AG04450 (cell line): ENCODE data around the gene BTD. TPM values are rescaled to one million over a fixed set of nuclear protein-coding genes. Genes with fewer than 3 reads are reported as not detected.

Experiments
- CTCF ChIA-PET: fragments of 300-600, 350-600 bp; formaldehyde crosslinking; extraction: SDS; loops from one replicate; lab custom pipeline; 2022; ENCODE audit warnings: antibody characterized with exemption, inconsistent platforms; lab: Charles Lee
- POLR2A ChIA-PET: fragments of 350-600 bp; formaldehyde crosslinking; extraction: SDS; loops from one replicate; lab custom pipeline; 2021; ENCODE audit warnings: antibody characterized with exemption, inconsistent platforms; lab: Yijun Ruan, JAX
- DNase-seq: peaks from one replicate; pipeline ENCODE4 v3.0.0-alpha.2; 2011; ENCODE audit warnings: low read depth, low spot score
- H3K27ac ChIP-seq: one replicate; pipeline ENCODE4 v1.5.1; 2012; ENCODE audit warnings: low read depth, low read length, control low read depth
- H3K27me3 ChIP-seq: one replicate; pipeline ENCODE4 v1.6.0; 2012; ENCODE audit warnings: low read length; ENCODE audit not compliant: control insufficient read depth, insufficient read depth
- H3K4me3 ChIP-seq: 2 replicates; pipeline ENCODE4 v1.5.1; 2011; ENCODE audit warnings: mild to moderate bottlenecking, low read depth, low read length, control low read depth
- H3K9me3 ChIP-seq: 2 replicates; pipeline ENCODE4 v1.5.1; 2012; ENCODE audit warnings: low read length; ENCODE audit not compliant: control insufficient read depth, insufficient read depth
- polyA plus RNA-seq: library from polyadenylated mRNA; depleted of rRNA; stranded (reverse); fragments of >200 nt; gene quantifications from 2 replicates; pipeline ENCODE4 v1.2.3, GENCODE V29; 2011
- TF ChIP-seq, protein P1 (sequence below): IDR thresholded peaks from 2 replicates; pipeline ENCODE4 v1.5.1; 2011; ENCODE audit warnings: low read depth, low read length, control low read depth, inconsistent platforms

The BTD gene
- polyA plus RNA-seq, 1 experiment, result 22.2 TPM

DNA sequence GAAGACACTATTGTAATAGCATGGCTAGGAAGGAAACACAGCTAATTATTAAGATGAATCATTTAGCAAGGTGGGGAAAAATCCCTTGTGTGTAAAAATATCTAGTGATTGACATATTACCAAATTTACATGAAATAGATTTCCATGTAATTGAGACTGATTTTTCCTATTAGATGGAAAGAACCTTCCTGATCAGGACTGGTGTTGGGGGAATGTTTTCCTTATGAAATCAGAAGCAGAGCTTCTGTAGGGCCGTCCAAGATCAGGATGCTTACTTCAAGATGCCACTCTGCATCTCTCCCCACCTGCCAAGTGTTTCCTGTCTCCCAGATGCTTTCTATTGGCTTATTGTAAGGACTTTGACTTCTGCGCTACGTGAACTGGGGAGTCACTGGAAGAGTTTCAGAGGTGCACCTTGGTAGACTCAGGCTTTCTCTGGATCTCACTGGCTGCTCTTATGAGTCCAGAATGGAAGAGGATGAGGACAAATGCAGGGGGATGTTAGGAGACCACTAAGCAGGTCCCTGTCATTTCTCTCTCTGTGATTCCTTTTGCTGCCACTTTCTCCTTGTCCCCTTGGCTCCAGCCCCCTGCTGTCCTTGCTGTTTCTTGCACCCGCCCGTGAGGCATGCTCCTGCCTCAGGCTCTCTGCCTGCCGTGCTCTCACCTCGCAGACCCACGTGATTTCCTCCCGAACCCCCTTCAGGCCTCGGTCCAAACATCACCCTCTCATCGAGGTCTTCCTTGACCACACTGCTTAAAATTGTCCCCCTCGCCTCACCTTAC lies 30.1 kb downstream of the BTD start:
- no peak for DNase-seq
- H3K27me3 ChIP-seq, result no peaks in the 10 kb centered on the region
- POLR2A ChIA-PET, result no interaction called here
- CTCF ChIA-PET, result interaction anchor here (1.1 to 6.1 kb wide), 3 partner anchors 71 to 181 kb away, joined by 3 to 75 read pairs (median 3); no protein-coding TSS in a partner anchor
- H3K27ac ChIP-seq, result peak overlapping the region; percentile 11
- TF ChIP-seq, protein P1, sequence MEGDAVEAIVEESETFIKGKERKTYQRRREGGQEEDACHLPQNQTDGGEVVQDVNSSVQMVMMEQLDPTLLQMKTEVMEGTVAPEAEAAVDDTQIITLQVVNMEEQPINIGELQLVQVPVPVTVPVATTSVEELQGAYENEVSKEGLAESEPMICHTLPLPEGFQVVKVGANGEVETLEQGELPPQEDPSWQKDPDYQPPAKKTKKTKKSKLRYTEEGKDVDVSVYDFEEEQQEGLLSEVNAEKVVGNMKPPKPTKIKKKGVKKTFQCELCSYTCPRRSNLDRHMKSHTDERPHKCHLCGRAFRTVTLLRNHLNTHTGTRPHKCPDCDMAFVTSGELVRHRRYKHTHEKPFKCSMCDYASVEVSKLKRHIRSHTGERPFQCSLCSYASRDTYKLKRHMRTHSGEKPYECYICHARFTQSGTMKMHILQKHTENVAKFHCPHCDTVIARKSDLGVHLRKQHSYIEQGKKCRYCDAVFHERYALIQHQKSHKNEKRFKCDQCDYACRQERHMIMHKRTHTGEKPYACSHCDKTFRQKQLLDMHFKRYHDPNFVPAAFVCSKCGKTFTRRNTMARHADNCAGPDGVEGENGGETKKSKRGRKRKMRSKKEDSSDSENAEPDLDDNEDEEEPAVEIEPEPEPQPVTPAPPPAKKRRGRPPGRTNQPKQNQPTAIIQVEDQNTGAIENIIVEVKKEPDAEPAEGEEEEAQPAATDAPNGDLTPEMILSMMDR, result 0 out of 2 replicates have a peak, but pooled peaks have one; percentile 5
- no peak overlapping the region for H3K4me3 ChIP-seq
- H3K9me3 ChIP-seq, result no peaks in the 10 kb centered on the region

DNA sequence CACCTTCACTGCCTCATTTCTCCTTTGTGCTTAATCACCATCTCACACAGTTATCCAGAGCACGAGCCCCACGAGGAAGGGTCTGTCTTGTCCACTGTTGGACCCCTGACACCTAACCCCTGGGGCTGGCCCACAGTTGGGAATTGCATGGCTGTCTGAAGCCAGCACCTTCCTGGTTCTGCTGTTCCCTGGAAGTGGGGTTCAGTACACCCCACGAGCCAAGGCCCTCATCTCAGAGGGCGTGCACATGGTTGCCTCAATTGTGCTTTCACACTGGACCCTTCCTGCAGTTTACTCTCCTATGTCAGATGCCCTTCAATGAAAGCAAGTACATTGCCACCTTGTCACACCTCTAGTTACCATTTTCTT lies 30.7 kb downstream of the BTD start:
- ChIA-PET POLR2A (no interaction called here), CTCF (no interaction called here)
- no peaks in the 10 kb centered on the region for H3K9me3 ChIP-seq
- no peak overlapping the region for H3K27ac ChIP-seq
- TF ChIP-seq, protein P1, result no peak
- H3K4me3 ChIP-seq, result no peak overlapping the region
- no peaks in the 10 kb centered on the region for H3K27me3 ChIP-seq
- DNase-seq, result no peak

DNA sequence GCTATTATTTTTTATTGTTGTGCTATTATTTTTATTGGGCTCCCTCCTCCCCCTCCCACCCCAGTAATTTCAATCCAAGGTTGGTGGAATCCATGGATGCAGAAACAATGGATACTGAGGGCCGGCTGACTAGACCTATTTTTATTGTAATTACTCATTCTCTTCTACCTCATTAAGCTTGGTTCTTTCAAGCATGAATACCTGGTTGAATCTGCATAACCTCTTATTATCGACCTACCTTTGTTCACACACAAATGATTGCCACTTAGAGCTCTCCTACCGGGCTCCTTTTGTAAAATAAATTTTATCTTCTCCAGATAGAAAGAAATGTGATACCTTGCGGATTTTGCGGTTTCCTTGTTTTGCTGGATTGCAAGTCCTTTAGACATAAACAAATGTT lies 31.6 kb downstream of the BTD start:
- no peak for DNase-seq
- TF ChIP-seq, protein P1, result no peak
- no peaks in the 10 kb centered on the region for H3K9me3 ChIP-seq
- H3K4me3 ChIP-seq, result no peak overlapping the region
- POLR2A ChIA-PET, result no interaction called here
- H3K27ac ChIP-seq, result peak overlapping the region; percentile 11
- H3K27me3 ChIP-seq, result no peaks in the 10 kb centered on the region
- CTCF ChIA-PET, result interaction anchor here (1.7 kb wide), 1 partner anchor 13 kb away, joined by 4 read pairs; no protein-coding TSS in a partner anchor

DNA sequence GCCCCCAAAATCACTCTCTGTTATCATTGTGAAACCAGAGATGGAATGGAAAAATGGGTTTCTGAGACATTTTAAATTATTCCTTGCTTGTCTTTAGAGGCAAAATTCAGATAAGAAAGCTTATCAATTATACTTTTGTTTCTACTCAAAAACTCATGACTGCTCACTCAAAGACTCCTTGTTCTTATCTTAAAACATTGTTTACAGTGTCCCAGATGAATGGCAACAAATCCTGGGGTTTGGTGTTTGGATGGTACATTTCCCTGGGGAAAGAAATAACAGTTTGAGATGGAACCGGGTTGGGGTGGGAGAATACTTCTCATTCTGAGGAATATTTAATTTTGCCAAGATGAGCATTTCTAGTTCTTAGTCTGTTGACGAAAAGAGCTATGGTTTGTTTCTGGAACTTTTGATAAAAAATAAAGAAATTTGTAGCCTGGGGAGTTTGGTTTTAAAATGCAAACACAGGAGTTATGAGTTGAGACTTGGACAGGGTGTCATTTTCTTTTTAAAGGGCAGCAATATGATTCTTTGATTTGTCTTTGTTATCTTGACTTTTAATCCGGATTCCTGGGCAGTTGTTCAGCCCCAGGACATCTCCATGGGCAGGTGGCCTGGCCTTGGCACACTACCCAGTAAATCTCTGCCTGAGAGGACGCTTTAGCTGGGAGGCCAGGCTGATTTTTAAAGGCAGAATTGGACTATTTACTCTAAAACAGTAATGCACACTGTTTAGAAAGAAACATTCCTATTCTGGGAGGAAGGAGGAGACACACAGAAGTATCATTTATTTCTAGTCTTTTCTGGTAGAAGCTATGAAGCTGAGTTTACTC lies 32.4 kb downstream of the BTD start:
- CTCF ChIA-PET, result interaction anchor here (1.4 to 1.7 kb wide), 2 partner anchors 12 to 178 kb away, joined by 4 to 6 read pairs; no protein-coding TSS in a partner anchor
- Histone ChIP-seq H3K27me3 (no peaks in the 10 kb centered on the region), H3K9me3 (no peaks in the 10 kb centered on the region), H3K4me3 (no peak overlapping the region), H3K27ac (peak overlapping the region; percentile 70)
- TF ChIP-seq, protein P1, result no peak
- POLR2A ChIA-PET, result interaction anchor here (1.3 to 2.6 kb wide), 2 partner anchors 13 to 147 kb away, joined by 5 to 20 read pairs; no protein-coding TSS in a partner anchor
- DNase-seq, result no peak
